MM.1S (cell line): ENCODE results near the gene ERCC2.
"Not testable (repeated sequence)": the region's sequence is repeated elsewhere in the genome, so short reads cannot be mapped to it uniquely, and the experiment has no call there.

Experiments
- DNase-seq: peaks from one replicate; pipeline ENCODE4 v3.0.0-alpha.2; 2015
- H2AFZ ChIP-seq: fragments of 300-600 bp; sonication (generic); 2 replicates; pipeline ENCODE4 v1.6.0; 2016; ENCODE audit warnings: antibody characterized with exemption, low read length
- H3F3A ChIP-seq: fragments of 300-600 bp; sonication (generic); 2 replicates; pipeline ENCODE4 v1.6.1; 2016; ENCODE audit warnings: mild to moderate bottlenecking, antibody characterized with exemption, low read length, moderate library complexity, mixed read lengths; ENCODE audit not compliant: insufficient read depth
- H3K27ac ChIP-seq: fragments of 300-600 bp; sonication (generic); 2 replicates; pipeline ENCODE4 v1.5.1; 2016; ENCODE audit warnings: mild to moderate bottlenecking, low read length
- H3K27me3 ChIP-seq: fragments of 300-600 bp; sonication (generic); replicated peaks from 2 replicates; pipeline ENCODE4 v1.6.0; 2016; ENCODE audit warnings: low read length; ENCODE audit not compliant: insufficient read depth
- H3K36me3 ChIP-seq: fragments of 300-600 bp; sonication (generic); replicated peaks from 2 replicates; pipeline ENCODE4 v1.6.1; 2016; ENCODE audit warnings: mild to moderate bottlenecking, low read length, mixed read lengths; ENCODE audit not compliant: insufficient read depth
- H3K4me1 ChIP-seq: fragments of 300-600 bp; sonication (generic); 2 replicates; pipeline ENCODE4 v1.6.1; 2016; ENCODE audit warnings: low read length, mixed read lengths
- H3K4me2 ChIP-seq: fragments of 300-600 bp; sonication (generic); 2 replicates; pipeline ENCODE4 v1.6.0; 2016; ENCODE audit warnings: low read depth, low read length
- H3K4me3 ChIP-seq: fragments of 300-600 bp; sonication (generic); 2 replicates; pipeline ENCODE4 v1.5.1; 2016; ENCODE audit warnings: low read length, mixed read lengths
- H3K79me2 ChIP-seq: fragments of 300-600 bp; sonication (generic); 2 replicates; pipeline ENCODE4 v1.6.1; 2016; ENCODE audit warnings: mixed run types, low read length, mixed read lengths
- H3K9ac ChIP-seq: fragments of 300-600 bp; sonication (generic); 2 replicates; pipeline ENCODE4 v1.6.1; 2016; ENCODE audit warnings: low read length, mixed read lengths
- H3K9me2 ChIP-seq: fragments of 300-600 bp; sonication (generic); replicated peaks from 2 replicates; pipeline ENCODE4 v1.6.1; 2016; ENCODE audit warnings: mild to moderate bottlenecking, low read length, mixed read lengths; ENCODE audit not compliant: insufficient read depth
- H3K9me3 ChIP-seq: fragments of 300-600 bp; sonication (generic); replicated peaks from 2 replicates; pipeline ENCODE4 v1.6.1; 2016; ENCODE audit warnings: mild to moderate bottlenecking, low read length, mixed read lengths; ENCODE audit not compliant: insufficient read depth
- H4K20me1 ChIP-seq: fragments of 300-600 bp; sonication (generic); 2 replicates; pipeline ENCODE4 v1.6.1; 2016; ENCODE audit warnings: mild to moderate bottlenecking, low read length, moderate library complexity, mixed read lengths; ENCODE audit not compliant: insufficient read depth
- CTCF ChIP-seq: fragments of 300-600 bp; sonication (generic); IDR thresholded peaks from 2 replicates; pipeline ENCODE4 v1.5.1; 2016; ENCODE audit warnings: antibody characterized with exemption, low read length, mixed read lengths
- EZH2 ChIP-seq: fragments of 300-600 bp; sonication (generic); optimal IDR thresholded peaks from 2 replicates; pipeline ENCODE3; 2017; ENCODE audit warnings: low read depth, mild to moderate bottlenecking, antibody characterized with exemption, low read length, mixed read lengths
- EZH2phosphoT487 ChIP-seq: fragments of 300-600 bp; sonication (generic); IDR thresholded peaks from 2 replicates; pipeline ENCODE4 v1.6.1; 2018; ENCODE audit warnings: antibody characterized with exemption, low read length

ERCC2 gene

GRCh38 chr19:45339629-45340028 lies 30.7 kb downstream of the ERCC2 start:
- no peak overlapping the region for H3K27ac ChIP-seq
- H2AFZ ChIP-seq = no peak overlapping the region
- no peak overlapping the region for H3K4me2 ChIP-seq
- H3K4me3 ChIP-seq = no peak overlapping the region
- no peaks in the 10 kb centered on the region for H3K36me3 ChIP-seq
- no peaks in the 10 kb centered on the region for H3K9me3 ChIP-seq
- no peak for DNase-seq
- 0 out of 2 replicates have a peak, but pooled peaks cover 3% of the 10 kb centered on the region for H3K4me1 ChIP-seq
- no peaks in the 10 kb centered on the region for H3K79me2 ChIP-seq
- H3K9ac ChIP-seq = no peak overlapping the region
- H4K20me1 ChIP-seq = no peaks in the 10 kb centered on the region
- H3K9me2 ChIP-seq = no peaks in the 10 kb centered on the region
- no peaks in the 10 kb centered on the region for H3F3A ChIP-seq
- peaks cover 16% of the 10 kb centered on the region for H3K27me3 ChIP-seq
- TF ChIP-seq EZH2phosphoT487 (no peak), CTCF (no peak), EZH2 (no peak)

GRCh38 chr19:45336696-45337251 lies 33.6 kb downstream of the ERCC2 start:
- TF ChIP-seq EZH2phosphoT487 (no peak), EZH2 (no peak), CTCF (no peak)

GRCh38 chr19:45334881-45335280 lies 35.5 kb downstream of the ERCC2 start:
- H3K9me2 ChIP-seq, H3K9me3 ChIP-seq, H3F3A ChIP-seq: not testable (repeated sequence)

More at GRCh38 chr19:45336696-45337251, 33.6 kb downstream of the ERCC2 start:
- Histone ChIP-seq H3K36me3 (no peaks in the 10 kb centered on the region), H3K27ac (no peak overlapping the region), H3F3A (no peaks in the 10 kb centered on the region), H3K4me1 (0 out of 2 replicates have a peak, but pooled peaks cover 3% of the 10 kb centered on the region), H3K4me2 (no peak overlapping the region), H3K4me3 (no peak overlapping the region), H3K9me3 (no peaks in the 10 kb centered on the region), H3K79me2 (no peaks in the 10 kb centered on the region), H3K9me2 (no peaks in the 10 kb centered on the region), H4K20me1 (no peaks in the 10 kb centered on the region), H3K9ac (no peak overlapping the region), H3K27me3 (peaks cover 12% of the 10 kb centered on the region), H2AFZ (no peak overlapping the region)
- DNase-seq = no peak

GRCh38 chr19:45333609-45334303 lies 36.6 kb downstream of the ERCC2 start:
- no peaks in the 10 kb centered on the region for H4K20me1 ChIP-seq
- H3K27me3 ChIP-seq = peaks cover 10% of the 10 kb centered on the region; the same call in 1 of the 2 replicates
- no peaks in the 10 kb centered on the region for H3K9me3 ChIP-seq
- H3K36me3 ChIP-seq = no peaks in the 10 kb centered on the region
- TF ChIP-seq EZH2phosphoT487 = no peak
- TF ChIP-seq EZH2 = no peak
- TF ChIP-seq CTCF = no peak
- H3K4me1 ChIP-seq = 0 out of 2 replicates have a peak, but pooled peaks cover 3% of the 10 kb centered on the region
- H3K4me2 ChIP-seq = no peak overlapping the region
- DNase-seq = no peak
- H3K27ac ChIP-seq = no peak overlapping the region
- H3K79me2 ChIP-seq = no peaks in the 10 kb centered on the region
- no peaks in the 10 kb centered on the region for H3K9me2 ChIP-seq
- H3K9ac ChIP-seq = no peak overlapping the region
- H3K4me3 ChIP-seq = no peak overlapping the region
- H2AFZ ChIP-seq = no peak overlapping the region
- no peaks in the 10 kb centered on the region for H3F3A ChIP-seq

More at GRCh38 chr19:45334881-45335280, 35.5 kb downstream of the ERCC2 start:
- not testable (repeated sequence) for H3K9ac ChIP-seq, H2AFZ ChIP-seq, H3K27me3 ChIP-seq, H3K79me2 ChIP-seq, H3K36me3 ChIP-seq, DNase-seq, H3K4me1 ChIP-seq, H3K4me2 ChIP-seq, H3K27ac ChIP-seq, H3K4me3 ChIP-seq, H4K20me1 ChIP-seq
